Nephron (organoid): ENCODE results near the gene EDIL3.

ENCODE experiments used
- H3K27ac Mint-ChIP-seq, 3 experiments: 2 replicates each; pipeline ENCODE4 v1.8.0; 2020; ENCODE audit warnings: mixed read lengths in 3 of 3, mild to moderate bottlenecking in 2 of 3, moderate library complexity in 1 of 3
- H3K27me3 Mint-ChIP-seq: 2 replicates; pipeline ENCODE4 v1.8.0; 2021; ENCODE audit warnings: low read depth, mild to moderate bottlenecking, moderate library complexity, mixed read lengths
- H3K36me3 Mint-ChIP-seq: 2 replicates; pipeline ENCODE4 v1.8.0; 2020; ENCODE audit warnings: low read depth, mixed read lengths
- H3K4me1 Mint-ChIP-seq: 2 replicates; pipeline ENCODE4 v1.8.0; 2020; ENCODE audit warnings: mixed read lengths
- H3K4me3 Mint-ChIP-seq, 3 experiments: 2 replicates each; pipeline ENCODE4 v1.8.0; 2020; ENCODE audit warnings: mild to moderate bottlenecking in 3 of 3, mixed read lengths in 3 of 3, moderate library complexity in 2 of 3
- H3K9me3 Mint-ChIP-seq: 2 replicates; pipeline ENCODE4 v1.8.0; 2020; ENCODE audit warnings: mixed read lengths
- CTCF ChIP-seq, 3 experiments: fragments of 200-600 bp; sonication (generic); IDR thresholded peaks; one replicate each; pipeline ENCODE4 v1.5.0; 2021; ENCODE audit warnings: antibody characterized with exemption in 3 of 3; ENCODE audit not compliant: unreplicated experiment in 3 of 3

The EDIL3 gene

GRCh38 chr5:84131372-84131771, 253.3 kb downstream of the EDIL3 start:
- H3K9me3 Mint-ChIP-seq, result no peaks in the 10 kb centered on the region
- H3K4me1 Mint-ChIP-seq, result no peaks in the 10 kb centered on the region
- H3K36me3 Mint-ChIP-seq, result peaks cover 12% of the 10 kb centered on the region
- H3K27ac Mint-ChIP-seq, result no peak overlapping the region
- no peak for TF ChIP-seq CTCF (IDR thresholded peaks at IDR 0.05; ENCODE audit: unreplicated experiment in 3 of 3)
- no peaks in the 10 kb centered on the region for H3K27me3 Mint-ChIP-seq
- no peak overlapping the region for H3K4me3 Mint-ChIP-seq

GRCh38 chr5:84130006-84130580, 254.6 kb downstream of the EDIL3 start:
- Mint-ChIP-seq H3K9me3 (no peaks in the 10 kb centered on the region), H3K4me3 (no peak overlapping the region), H3K27ac (no peak overlapping the region), H3K36me3 (peaks cover 12% of the 10 kb centered on the region), H3K27me3 (no peaks in the 10 kb centered on the region), H3K4me1 (no peaks in the 10 kb centered on the region)
- TF ChIP-seq CTCF (IDR thresholded peaks at IDR 0.05; ENCODE audit: unreplicated experiment in 3 of 3), result no peak

DNA sequence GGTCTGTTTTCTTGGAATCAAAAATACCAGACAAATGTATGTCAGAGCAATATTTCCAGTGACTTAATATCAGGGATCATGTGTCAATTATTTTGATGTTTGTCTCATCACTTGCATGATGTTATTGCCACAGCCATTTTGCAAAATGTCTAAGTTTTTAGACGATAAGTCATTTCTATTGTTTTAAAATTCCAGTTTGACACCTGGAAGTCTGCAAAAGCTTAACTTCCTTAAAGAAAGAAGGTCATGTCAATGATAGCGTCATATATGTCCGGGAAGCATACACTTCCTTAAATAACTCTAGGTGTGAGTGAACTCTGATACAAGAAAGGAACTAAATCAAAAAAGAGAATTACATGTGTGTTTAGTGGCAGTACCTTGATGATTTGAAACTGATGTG, 259.5 kb downstream of the EDIL3 start:
- Mint-ChIP-seq H3K4me1 (no peaks in the 10 kb centered on the region), H3K27ac (no peak overlapping the region), H3K9me3 (no peaks in the 10 kb centered on the region), H3K27me3 (no peaks in the 10 kb centered on the region), H3K4me3 (no peak overlapping the region), H3K36me3 (peaks cover 12% of the 10 kb centered on the region)
- no peak for TF ChIP-seq CTCF (IDR thresholded peaks at IDR 0.05; ENCODE audit: unreplicated experiment in 3 of 3)

- Mint-ChIP-seq H3K27me3 (no peaks in the 10 kb centered on the region), H3K4me3 (no peak overlapping the region), H3K36me3 (no peaks in the 10 kb centered on the region), H3K4me1 (no peaks in the 10 kb centered on the region), H3K9me3 (no peaks in the 10 kb centered on the region), H3K27ac (no peak overlapping the region)
- no peak for TF ChIP-seq CTCF (IDR thresholded peaks at IDR 0.05; ENCODE audit: unreplicated experiment in 3 of 3)
Observed at GRCh38 chr5:84119252-84119651, 265.4 kb downstream of the EDIL3 start.

- H3K4me1 Mint-ChIP-seq, result no peaks in the 10 kb centered on the region
- H3K9me3 Mint-ChIP-seq, result no peaks in the 10 kb centered on the region
- H3K27ac Mint-ChIP-seq, result no peak overlapping the region
- H3K4me3 Mint-ChIP-seq, result no peak overlapping the region
- H3K27me3 Mint-ChIP-seq, result no peaks in the 10 kb centered on the region
- no peaks in the 10 kb centered on the region for H3K36me3 Mint-ChIP-seq
- TF ChIP-seq CTCF (IDR thresholded peaks at IDR 0.05; ENCODE audit: unreplicated experiment in 3 of 3), result no peak
Observed at GRCh38 chr5:84118551-84118950, 266.1 kb downstream of the EDIL3 start.

DNA sequence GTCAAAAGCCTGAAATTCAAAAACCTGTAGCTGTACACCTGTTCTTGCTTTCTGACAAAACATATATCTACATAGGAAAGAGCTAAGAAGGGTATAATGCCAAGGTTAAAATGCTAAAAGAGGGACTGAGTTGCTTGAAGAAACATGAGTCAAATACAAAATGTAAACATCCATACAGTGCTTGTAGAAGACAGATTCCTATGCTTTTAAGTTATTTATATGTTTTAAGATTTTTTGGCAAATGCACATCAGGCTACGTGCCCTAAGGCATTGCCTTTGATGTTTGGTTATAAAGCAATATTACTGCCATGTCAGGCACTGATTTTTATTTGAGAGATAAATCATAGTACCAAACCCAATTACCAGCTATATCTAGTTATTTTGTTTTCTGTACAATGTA, 269.0 kb downstream of the EDIL3 start:
- Mint-ChIP-seq H3K9me3 (no peaks in the 10 kb centered on the region), H3K36me3 (no peaks in the 10 kb centered on the region), H3K4me3 (no peak overlapping the region), H3K4me1 (no peaks in the 10 kb centered on the region), H3K27me3 (no peaks in the 10 kb centered on the region), H3K27ac (no peak overlapping the region)
- no peak for TF ChIP-seq CTCF (IDR thresholded peaks at IDR 0.05; ENCODE audit: unreplicated experiment in 3 of 3)
